HT-29 (cell line): ENCODE results near the gene CNTN1. TPM values are rescaled to one million over a fixed set of nuclear protein-coding genes. Genes with fewer than 3 reads are reported as not detected.
"Not testable (repeated sequence)": the region's sequence is repeated elsewhere in the genome, so short reads cannot be mapped to it uniquely, and the experiment has no call there.

Experiments
- DNase-seq: peaks from one replicate; pipeline ENCODE4 v3.0.0-alpha.2; 2015; ENCODE audit warnings: low spot score
- total RNA-seq: library from RNA; depleted of rRNA; stranded (reverse); fragments of >200 nt; shearing (Covaris generic); gene quantifications from 2 replicates; pipeline ENCODE4 v1.2.3, GENCODE V29; 2014

Gene CNTN1
- total RNA-seq, 1 experiment from 2014 or later = not detected

- DNase-seq = no peak
Measured at GRCh38 chr12:41026151-41026550, 333.9 kb downstream of the CNTN1 start.

GRCh38 chr12:41032386-41032785 is 340.1 kb downstream of the CNTN1 start:
- DNase-seq = no peak

GRCh38 chr12:41034686-41035085 is 342.4 kb downstream of the CNTN1 start:
- no peak for DNase-seq

- DNase-seq = no peak
Measured at GRCh38 chr12:41039461-41039860, 347.2 kb downstream of the CNTN1 start.

- DNase-seq = no peak
Measured at GRCh38 chr12:41045509-41045908, 353.3 kb downstream of the CNTN1 start.

- DNase-seq = no peak
Measured at GRCh38 chr12:41049033-41049432, 356.8 kb downstream of the CNTN1 start.

- DNase-seq = no peak
Measured at GRCh38 chr12:41051954-41052353, 359.7 kb downstream of the CNTN1 start.

- no peak for DNase-seq
Measured at GRCh38 chr12:41052441-41052840, 360.2 kb downstream of the CNTN1 start.

GRCh38 chr12:41053046-41053445 is 360.8 kb downstream of the CNTN1 start:
- DNase-seq = no peak

- DNase-seq = no peak
Measured at GRCh38 chr12:41055875-41056577, 363.8 kb downstream of the CNTN1 start.

- no peak for DNase-seq
Measured at GRCh38 chr12:41058266-41058665, 366.0 kb downstream of the CNTN1 start.

- no peak for DNase-seq
Measured at GRCh38 chr12:41061192-41061591, 369.0 kb downstream of the CNTN1 start.

GRCh38 chr12:41064411-41064810 is 372.2 kb downstream of the CNTN1 start:
- DNase-seq = no peak

- DNase-seq = no peak
Measured at GRCh38 chr12:41067941-41068645, 375.9 kb downstream of the CNTN1 start.

GRCh38 chr12:41073633-41074472 is 381.6 kb downstream of the CNTN1 start:
- no peak for DNase-seq

GRCh38 chr12:41074473-41074769 is 382.2 kb downstream of the CNTN1 start:
- DNase-seq = no peak

- DNase-seq = no peak
Measured at GRCh38 chr12:41076114-41076513, 383.9 kb downstream of the CNTN1 start.

- DNase-seq = not testable (repeated sequence)
Measured at GRCh38 chr12:41081241-41081640, 389.0 kb downstream of the CNTN1 start.

- no peak for DNase-seq
Measured at GRCh38 chr12:41089438-41089837, 397.2 kb downstream of the CNTN1 start.

GRCh38 chr12:41092115-41092514 is 399.9 kb downstream of the CNTN1 start:
- DNase-seq = no peak

GRCh38 chr12:41096797-41097196 is 404.6 kb downstream of the CNTN1 start:
- DNase-seq = no peak

- no peak for DNase-seq
Measured at GRCh38 chr12:41100572-41100971, 408.3 kb downstream of the CNTN1 start.

- no peak for DNase-seq
Measured at GRCh38 chr12:41101806-41102205, 409.6 kb downstream of the CNTN1 start.
